GM18868 (cell line): ENCODE data around the gene LRRTM4.
"Not testable (repeated sequence)": the region's sequence is repeated elsewhere in the genome, so short reads cannot be mapped to it uniquely, and the experiment has no call there.

Experiments
- ATAC-seq: cut with Tn5 transposase; IDR thresholded peaks from one replicate; pipeline ENCODE4 v1.9.1; 2021; ENCODE audit warnings: mild to moderate bottlenecking, moderate library complexity; ENCODE audit not compliant: unreplicated experiment

Gene LRRTM4

GRCh38 chr2:77190721-77191346 lies 331.3 kb downstream of the LRRTM4 start:
- no peak for ATAC-seq

DNA sequence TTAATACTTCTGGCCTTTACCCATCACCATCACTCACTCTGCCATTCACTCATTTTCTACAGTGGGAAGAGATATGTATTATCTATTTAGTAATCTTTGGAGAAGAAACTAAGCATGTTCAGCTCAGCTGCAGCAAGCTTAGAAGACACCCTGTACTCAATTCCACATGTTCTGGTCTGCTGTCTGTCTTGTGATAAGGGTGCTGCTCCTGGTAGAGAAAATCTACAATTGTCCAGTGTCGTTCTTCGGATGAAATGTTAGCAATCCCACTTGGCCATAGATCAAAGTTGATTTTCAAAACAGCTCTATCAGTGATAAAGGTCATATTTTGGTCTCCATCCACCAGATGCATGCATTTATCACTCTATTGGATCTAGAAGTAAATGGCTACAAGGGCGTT lies 337.1 kb downstream of the LRRTM4 start:
- ATAC-seq = no peak

DNA sequence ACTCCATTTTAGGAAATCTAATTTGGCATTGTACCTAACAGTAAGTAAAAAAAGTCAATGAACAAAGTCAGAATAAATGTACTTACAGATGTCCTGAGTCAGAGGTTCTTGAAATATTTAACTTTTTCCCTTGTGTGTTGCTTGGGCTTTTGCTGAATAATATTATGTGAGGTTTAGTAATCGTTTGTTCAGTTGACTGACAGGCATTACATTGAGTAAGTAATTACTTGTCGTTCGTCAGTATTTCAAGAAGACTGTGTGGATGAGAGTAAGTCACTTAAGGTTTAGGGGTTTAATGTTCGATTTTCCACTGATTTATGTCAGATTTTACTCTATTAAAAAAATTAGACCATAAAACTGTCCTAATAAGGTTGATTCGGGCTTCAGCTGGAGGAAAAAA lies 342.9 kb downstream of the LRRTM4 start:
- no peak for ATAC-seq

- not testable (repeated sequence) for ATAC-seq
Measured at GRCh38 chr2:77175266-77175780, 346.9 kb downstream of the LRRTM4 start.

DNA sequence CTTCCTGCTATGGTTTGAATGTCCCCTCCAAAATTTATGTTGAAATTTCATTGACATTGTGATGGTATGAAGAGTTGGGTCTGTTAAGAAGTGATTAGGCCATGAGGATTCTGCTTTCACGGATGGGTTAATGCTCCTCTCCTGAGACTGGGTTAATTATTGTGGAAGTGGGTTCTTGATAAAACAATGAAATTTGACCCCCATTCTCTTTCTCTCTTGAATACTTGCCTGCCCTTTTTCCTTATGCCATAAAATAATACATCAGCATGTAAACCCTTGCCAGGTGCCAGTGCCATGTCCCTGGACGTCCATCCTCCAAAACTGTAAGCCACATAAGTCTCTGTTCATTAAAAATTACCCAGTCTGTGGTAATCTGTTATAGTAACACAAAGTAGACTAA lies 352.8 kb downstream of the LRRTM4 start:
- no peak for ATAC-seq

- not testable (repeated sequence) for ATAC-seq
Measured at GRCh38 chr2:77164021-77164420, 358.2 kb downstream of the LRRTM4 start.

GRCh38 chr2:77161009-77161408 lies 361.2 kb downstream of the LRRTM4 start:
- ATAC-seq = no peak

DNA sequence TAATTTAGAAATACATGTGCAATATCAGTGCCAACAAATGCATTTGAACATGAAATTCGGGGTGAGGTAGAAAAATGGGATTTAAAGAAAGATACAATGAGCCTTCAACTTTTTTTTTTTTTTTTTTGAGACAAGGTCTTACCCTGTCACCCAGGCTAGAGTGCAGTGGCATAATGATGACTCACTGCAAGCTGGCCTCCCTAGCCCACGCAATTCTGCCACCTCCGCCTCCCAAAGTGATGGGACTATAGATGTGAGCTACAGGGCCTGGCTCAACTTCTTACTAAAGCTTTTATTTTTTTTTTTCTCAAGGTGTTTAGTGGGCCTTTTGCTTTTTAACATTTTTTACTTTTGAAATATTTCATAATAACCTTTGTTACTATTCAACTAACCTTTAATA lies 365.6 kb downstream of the LRRTM4 start:
- ATAC-seq = no peak

DNA sequence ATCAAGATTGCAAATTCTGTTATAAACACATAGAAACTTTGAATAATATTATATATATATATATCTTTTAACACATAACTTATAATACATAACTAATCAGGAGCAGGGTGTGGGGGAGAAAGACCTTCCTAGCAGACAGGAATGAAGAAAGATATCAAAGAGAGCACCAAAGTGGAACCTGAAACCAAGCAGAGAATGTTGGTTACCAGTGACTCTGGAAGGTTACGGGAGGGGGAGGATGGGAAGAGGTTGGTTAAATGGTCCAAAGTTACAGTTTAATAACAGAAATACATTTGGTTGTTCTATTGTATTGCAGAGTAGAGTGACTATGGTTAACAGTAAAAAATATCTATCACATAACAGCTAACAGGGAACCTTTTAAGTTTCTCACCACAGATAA lies 366.7 kb downstream of the LRRTM4 start:
- ATAC-seq = no peak

DNA sequence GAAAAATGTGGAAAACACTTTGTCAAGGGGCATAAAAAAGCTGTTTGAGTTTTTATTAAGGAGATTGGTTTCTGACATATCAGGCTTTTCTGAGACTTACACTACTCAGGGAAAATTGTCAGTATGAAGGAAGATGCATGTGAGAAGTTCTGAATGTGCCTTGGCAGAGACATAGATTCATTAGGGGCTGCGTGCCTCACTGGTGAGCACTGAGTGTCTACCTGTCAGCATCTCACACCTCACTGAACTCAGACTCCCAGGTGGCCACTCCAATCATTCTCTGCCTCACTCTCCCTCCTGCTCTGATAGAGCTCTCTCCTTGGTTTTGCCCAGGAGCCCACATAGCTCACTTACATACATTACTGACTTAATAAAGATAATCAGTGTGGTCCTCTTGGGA lies 372.6 kb downstream of the LRRTM4 start:
- ATAC-seq = no peak

- no peak for ATAC-seq
Measured at GRCh38 chr2:77147153-77147552, 375.0 kb downstream of the LRRTM4 start.

DNA sequence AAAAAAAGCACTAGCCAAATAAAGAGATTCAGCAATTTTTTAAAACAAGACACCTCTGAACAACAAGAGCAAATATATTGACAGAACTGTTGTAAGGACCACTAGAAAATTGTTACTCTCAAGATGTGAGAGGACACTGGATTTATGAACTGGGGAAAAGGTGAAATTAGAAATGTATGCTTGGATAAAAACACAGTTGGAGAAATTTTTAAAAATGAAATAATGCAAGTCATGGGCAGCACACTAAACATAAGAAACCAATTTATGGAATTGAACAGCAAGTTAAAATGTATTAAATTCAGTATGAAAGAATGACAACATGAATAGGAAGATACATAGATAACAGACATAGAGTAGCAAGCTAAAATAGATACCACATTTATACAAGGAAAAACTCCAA lies 377.4 kb downstream of the LRRTM4 start:
- no peak for ATAC-seq

DNA sequence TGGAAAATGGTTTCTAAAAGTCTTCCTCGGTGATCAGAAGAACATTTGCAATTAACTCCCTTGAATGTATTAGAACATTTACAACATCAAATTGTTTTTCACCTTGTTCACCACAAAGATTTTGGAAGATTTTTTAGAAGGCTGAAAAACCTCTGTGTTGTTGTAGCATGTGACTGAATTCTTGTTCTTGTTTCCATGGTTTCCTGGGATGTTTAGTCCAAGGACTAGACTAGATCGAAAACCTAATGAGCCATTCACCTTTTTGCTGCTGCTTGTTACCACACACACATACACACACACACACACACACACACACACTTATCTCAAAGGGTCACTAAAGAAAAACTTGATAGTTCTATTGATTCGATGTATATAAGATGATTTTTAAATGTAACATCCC lies 380.0 kb downstream of the LRRTM4 start:
- no peak for ATAC-seq

- not testable (repeated sequence) for ATAC-seq
Measured at GRCh38 chr2:77128479-77128878, 393.7 kb downstream of the LRRTM4 start.

DNA sequence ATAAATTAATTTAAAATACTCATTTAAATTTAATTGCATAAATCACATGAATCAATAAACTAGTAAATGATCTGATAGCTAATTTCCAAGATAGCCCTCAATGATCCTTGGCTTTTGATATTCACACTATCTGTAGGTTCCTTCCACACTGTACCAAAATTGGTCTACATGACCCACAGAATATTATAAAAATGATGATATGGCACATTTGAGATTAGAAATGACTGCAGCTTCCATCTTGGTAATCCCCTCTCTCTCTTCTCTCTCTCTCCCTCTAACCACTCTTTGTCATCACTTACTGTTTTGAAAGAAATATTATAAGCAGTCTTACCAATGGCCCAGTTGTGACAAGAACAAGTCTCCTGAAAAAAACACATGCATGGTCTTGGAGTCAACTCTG lies 394.8 kb downstream of the LRRTM4 start:
- ATAC-seq = no peak

DNA sequence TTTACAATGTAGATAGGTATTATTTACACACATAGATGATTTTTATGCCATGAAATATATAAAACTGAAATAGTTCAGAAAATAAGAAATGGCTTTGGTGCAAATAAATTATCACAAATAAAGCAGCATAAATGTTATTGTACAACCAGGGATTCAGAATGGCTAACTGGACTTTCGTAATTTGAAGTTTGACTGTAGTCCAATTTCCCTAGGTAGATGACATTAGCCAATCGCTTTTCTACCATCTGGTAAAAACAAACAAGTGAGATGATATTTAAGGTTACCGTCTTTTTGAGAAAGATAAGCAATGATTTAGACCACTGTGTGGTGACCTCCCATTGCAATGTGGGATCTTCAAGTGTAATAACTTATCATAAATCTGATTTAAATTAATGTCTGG lies 400.7 kb downstream of the LRRTM4 start:
- ATAC-seq = no peak

DNA sequence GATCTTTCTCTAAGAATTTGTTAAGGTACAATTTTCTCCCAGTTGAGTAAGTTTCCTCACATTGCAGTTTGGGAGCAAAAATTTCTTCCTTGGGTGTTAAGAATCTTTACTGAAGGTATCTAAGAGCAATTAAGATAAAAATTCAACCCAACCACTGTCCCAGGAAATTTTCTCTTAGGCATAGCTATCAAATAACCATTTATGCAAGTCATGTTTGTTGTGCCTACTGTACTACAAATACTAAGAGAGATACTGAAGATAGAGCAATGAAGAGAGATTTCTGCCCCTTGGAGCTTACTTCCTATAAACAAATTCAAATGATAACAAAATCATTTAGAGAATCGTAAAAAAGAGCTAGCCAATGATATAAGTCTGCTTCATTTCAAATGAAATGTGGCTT lies 402.8 kb downstream of the LRRTM4 start:
- no peak for ATAC-seq

GRCh38 chr2:77108915-77109314 lies 413.3 kb downstream of the LRRTM4 start:
- no peak for ATAC-seq

DNA sequence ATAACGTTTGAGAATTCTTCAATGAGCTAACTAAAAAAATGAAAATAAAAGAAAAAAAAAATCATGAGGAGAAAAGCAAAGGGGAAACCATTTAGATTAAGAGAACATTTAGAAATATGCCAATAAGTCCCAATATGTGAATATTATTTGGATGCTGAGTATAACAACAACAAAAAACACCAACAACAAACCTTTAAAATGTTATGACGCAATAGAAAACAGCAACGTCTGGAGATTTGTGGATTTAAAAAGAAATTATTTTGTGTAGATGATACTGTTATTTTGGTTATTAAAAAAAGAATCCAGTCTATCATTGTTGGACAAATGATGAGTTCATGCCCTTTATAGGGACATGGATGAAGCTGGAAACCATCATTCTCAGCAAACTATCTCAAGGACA lies 417.2 kb downstream of the LRRTM4 start:
- no peak for ATAC-seq

DNA sequence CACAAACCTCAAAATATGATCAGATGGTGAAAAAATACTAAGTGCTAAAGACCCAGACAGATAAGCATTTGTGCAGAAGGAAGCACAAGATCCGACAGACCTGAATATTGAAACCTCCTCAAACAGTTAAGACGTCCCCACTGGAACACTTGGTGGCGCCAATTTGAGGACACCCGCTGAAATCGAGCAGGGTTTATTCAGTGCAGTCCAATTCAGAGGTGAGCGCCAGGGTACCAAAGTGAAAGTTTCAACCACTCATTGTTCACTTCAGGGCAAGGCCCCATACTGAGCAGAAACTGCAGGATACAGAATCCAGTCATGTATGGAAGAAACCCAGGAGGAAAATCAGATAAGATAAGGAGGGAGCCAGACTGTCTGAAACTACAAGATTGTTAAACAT lies 417.6 kb downstream of the LRRTM4 start:
- ATAC-seq = no peak

DNA sequence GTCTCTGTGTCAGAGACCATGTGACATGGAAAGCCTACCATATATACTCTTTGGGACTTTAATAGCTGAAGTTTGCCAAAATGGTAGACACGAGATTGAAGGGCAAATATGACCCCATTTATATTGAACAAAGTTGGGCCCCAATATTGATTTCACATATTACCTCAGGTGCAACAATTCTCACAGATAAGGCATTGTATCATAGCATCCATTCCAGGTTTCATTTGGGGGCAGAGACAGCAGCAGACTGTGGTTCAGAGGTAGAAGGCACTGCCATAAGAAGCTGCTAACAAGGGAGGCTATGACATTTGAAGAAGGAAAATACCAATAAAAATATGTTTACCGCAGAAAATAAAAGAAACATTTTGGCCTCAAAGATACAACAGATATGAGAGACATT lies 419.2 kb downstream of the LRRTM4 start:
- no peak for ATAC-seq

DNA sequence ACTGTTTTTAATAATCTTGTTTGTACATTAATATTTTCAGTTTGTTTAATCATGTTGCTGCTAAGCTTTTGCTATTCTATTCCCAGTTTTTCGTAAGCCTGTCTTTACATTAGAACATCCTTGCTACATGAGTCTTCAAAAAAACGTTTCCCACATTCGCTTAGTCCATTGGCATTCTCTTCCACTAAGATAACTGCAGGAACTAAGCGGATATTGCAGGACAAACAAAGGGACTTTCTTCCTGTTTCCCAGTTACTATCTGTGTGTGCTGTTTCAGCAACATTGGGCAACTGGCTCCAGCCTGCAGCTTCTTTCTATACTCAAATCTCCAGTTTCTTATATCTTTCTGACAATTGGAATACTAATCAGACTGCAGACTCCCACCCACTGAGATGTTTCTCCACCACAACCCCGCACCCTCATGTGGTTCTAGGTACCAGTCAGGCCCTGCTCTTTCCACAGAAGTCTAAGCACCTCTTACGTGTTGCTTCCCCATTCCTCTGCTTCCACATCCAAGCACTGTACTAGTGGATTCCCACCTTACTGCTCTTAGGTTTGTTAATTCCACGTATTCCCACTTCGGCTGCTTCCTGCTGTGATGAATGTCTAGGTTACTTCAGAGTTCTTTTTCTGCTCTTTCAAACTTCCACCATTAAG lies 420.3 kb downstream of the LRRTM4 start:
- ATAC-seq = no peak

- ATAC-seq = no peak
Measured at GRCh38 chr2:77099961-77100360, 422.2 kb downstream of the LRRTM4 start.
